Measurements from ENCODE around the gene SETD5.

The SETD5 gene

GRCh38 chr3:9473496-9474065, 76.2 kb downstream of the SETD5 start:
- H3K4me3 ChIP-seq (ENCODE audit: low read depth in 1 of 2, low read length in 2 of 2), result no peak overlapping the region
- no peak for ATAC-seq (ENCODE audit: insufficient read depth, low read depth)
- H3K4me1 ChIP-seq (ENCODE audit: insufficient read depth, low read length), result no peaks in the 10 kb centered on the region
- H3K27ac ChIP-seq (ENCODE audit: low read length), result no peak overlapping the region
- no peaks in the 10 kb centered on the region for H3K79me2 ChIP-seq (ENCODE audit: insufficient read depth, low read length)
- no peak overlapping the region for H3K9ac ChIP-seq (ENCODE audit: low read depth, low read length)
- TF ChIP-seq CTCF (IDR thresholded peaks at IDR 0.05; ENCODE audit: borderline replicate concordance, extremely low read depth, low read length, poor library complexity, severe bottlenecking) (no peak), EZH2 (IDR thresholded peaks at IDR 0.05; ENCODE audit: borderline replicate concordance, low read depth, low read length, severe bottlenecking) (no peak)
- no peaks in the 10 kb centered on the region for H3K9me3 ChIP-seq (ENCODE audit: insufficient read depth, low read length, severe bottlenecking)
- no peak overlapping the region for H3K4me2 ChIP-seq (ENCODE audit: insufficient read depth, low read length)
- peaks cover 18% of the 10 kb centered on the region; the same call in 1 of the 2 replicates for H4K20me1 ChIP-seq (ENCODE audit: insufficient read depth, low read length)
- H3K27me3 ChIP-seq (ENCODE audit: insufficient read depth, low read length, poor library complexity), result no peaks in the 10 kb centered on the region
- no peak for DNase-seq
- H2AFZ ChIP-seq (ENCODE audit: low read depth, low read length), result no peak overlapping the region
- H3K36me3 ChIP-seq (ENCODE audit: insufficient read depth, low read length), result peaks cover 98% of the 10 kb centered on the region

- Histone ChIP-seq H3K4me3 (ENCODE audit: low read depth in 1 of 2, low read length in 2 of 2) (no peak overlapping the region), H3K27me3 (ENCODE audit: insufficient read depth, low read length, poor library complexity) (no peaks in the 10 kb centered on the region), H3K79me2 (ENCODE audit: insufficient read depth, low read length) (no peaks in the 10 kb centered on the region), H3K4me2 (ENCODE audit: insufficient read depth, low read length) (no peak overlapping the region), H3K27ac (ENCODE audit: low read length) (no peak overlapping the region), H3K4me1 (ENCODE audit: insufficient read depth, low read length) (no peaks in the 10 kb centered on the region), H3K9ac (ENCODE audit: low read depth, low read length) (no peak overlapping the region), H2AFZ (ENCODE audit: low read depth, low read length) (no peak overlapping the region), H3K9me3 (ENCODE audit: insufficient read depth, low read length, severe bottlenecking) (no peaks in the 10 kb centered on the region), H4K20me1 (ENCODE audit: insufficient read depth, low read length) (peaks cover 18% of the 10 kb centered on the region; the same call in 1 of the 2 replicates), H3K36me3 (ENCODE audit: insufficient read depth, low read length) (peaks cover 98% of the 10 kb centered on the region)
- ATAC-seq (ENCODE audit: insufficient read depth, low read depth) (no peak), DNase-seq (no peak)
- TF ChIP-seq EZH2 (IDR thresholded peaks at IDR 0.05; ENCODE audit: borderline replicate concordance, low read depth, low read length, severe bottlenecking) (no peak), CTCF (IDR thresholded peaks at IDR 0.05; ENCODE audit: borderline replicate concordance, extremely low read depth, low read length, poor library complexity, severe bottlenecking) (no peak)
Observed at GRCh38 chr3:9474482-9474881, 77.1 kb downstream of the SETD5 start.

- H3K36me3 ChIP-seq (ENCODE audit: insufficient read depth, low read length), result peaks cover 94% of the 10 kb centered on the region
- H3K79me2 ChIP-seq (ENCODE audit: insufficient read depth, low read length), result no peaks in the 10 kb centered on the region
- H4K20me1 ChIP-seq (ENCODE audit: insufficient read depth, low read length), result peaks cover 14% of the 10 kb centered on the region; the same call in 1 of the 2 replicates
- no peak for TF ChIP-seq CTCF (IDR thresholded peaks at IDR 0.05; ENCODE audit: borderline replicate concordance, extremely low read depth, low read length, poor library complexity, severe bottlenecking)
- TF ChIP-seq EZH2 (IDR thresholded peaks at IDR 0.05; ENCODE audit: borderline replicate concordance, low read depth, low read length, severe bottlenecking), result no peak
- DNase-seq (no peak), ATAC-seq (ENCODE audit: insufficient read depth, low read depth) (no peak)
- H3K27ac ChIP-seq (ENCODE audit: low read length), result no peak overlapping the region
- no peak overlapping the region for H3K9ac ChIP-seq (ENCODE audit: low read depth, low read length)
- no peak overlapping the region for H2AFZ ChIP-seq (ENCODE audit: low read depth, low read length)
- no peaks in the 10 kb centered on the region for H3K4me1 ChIP-seq (ENCODE audit: insufficient read depth, low read length)
- no peak overlapping the region for H3K4me3 ChIP-seq (ENCODE audit: low read depth in 1 of 2, low read length in 2 of 2)
- H3K4me2 ChIP-seq (ENCODE audit: insufficient read depth, low read length), result no peak overlapping the region
- no peaks in the 10 kb centered on the region for H3K9me3 ChIP-seq (ENCODE audit: insufficient read depth, low read length, severe bottlenecking)
- H3K27me3 ChIP-seq (ENCODE audit: insufficient read depth, low read length, poor library complexity), result no peaks in the 10 kb centered on the region
Observed at GRCh38 chr3:9476935-9477334, 79.5 kb downstream of the SETD5 start.

Measured in DND-41 (cell line).